CD4-positive, alpha-beta T cell treated with Interleukin-6 at 100 ng/mL for 8 hours (primary cell): Measurements from ENCODE around the gene CNIH4.
A peak's percentile ranks its signal among the peaks of the same experiment; 100 is the strongest.
"Not testable (repeated sequence)": the region's sequence is repeated elsewhere in the genome, so short reads cannot be mapped to it uniquely, and the experiment has no call there.

ENCODE experiments used
- DNase-seq: peaks from one replicate; pipeline ENCODE4 v3.0.0-alpha.2; 2020; ENCODE audit warnings: mixed read lengths, low spot score

The CNIH4 gene

DNA sequence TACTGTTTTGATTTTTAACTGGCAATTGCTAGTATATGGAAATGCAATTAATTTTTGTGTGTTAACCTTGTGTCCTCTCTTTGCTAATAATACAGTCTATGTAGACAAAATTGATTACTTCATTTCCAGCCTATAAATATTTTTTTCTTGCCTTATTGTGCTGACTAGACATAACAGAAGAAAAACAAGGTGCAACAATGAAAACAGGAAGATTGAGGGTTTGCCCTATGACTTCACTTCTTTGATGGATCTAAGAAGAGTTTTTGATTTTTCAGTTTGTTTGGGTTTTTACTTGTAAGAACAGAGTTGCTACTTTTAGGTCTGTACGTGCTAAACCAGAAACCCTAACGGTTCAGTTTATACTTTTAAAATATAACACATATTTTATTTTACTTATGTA is 8.5 kb upstream of the CNIH4 start:
- peak; percentile 28 for DNase-seq

- DNase-seq: not testable (repeated sequence)
These were observed 7.0 kb upstream of the CNIH4 start for GRCh38 chr1:224349716-224350115.

- not testable (repeated sequence) for DNase-seq
These were observed 4.1 kb upstream of the CNIH4 start for GRCh38 chr1:224352436-224353085.

DNA sequence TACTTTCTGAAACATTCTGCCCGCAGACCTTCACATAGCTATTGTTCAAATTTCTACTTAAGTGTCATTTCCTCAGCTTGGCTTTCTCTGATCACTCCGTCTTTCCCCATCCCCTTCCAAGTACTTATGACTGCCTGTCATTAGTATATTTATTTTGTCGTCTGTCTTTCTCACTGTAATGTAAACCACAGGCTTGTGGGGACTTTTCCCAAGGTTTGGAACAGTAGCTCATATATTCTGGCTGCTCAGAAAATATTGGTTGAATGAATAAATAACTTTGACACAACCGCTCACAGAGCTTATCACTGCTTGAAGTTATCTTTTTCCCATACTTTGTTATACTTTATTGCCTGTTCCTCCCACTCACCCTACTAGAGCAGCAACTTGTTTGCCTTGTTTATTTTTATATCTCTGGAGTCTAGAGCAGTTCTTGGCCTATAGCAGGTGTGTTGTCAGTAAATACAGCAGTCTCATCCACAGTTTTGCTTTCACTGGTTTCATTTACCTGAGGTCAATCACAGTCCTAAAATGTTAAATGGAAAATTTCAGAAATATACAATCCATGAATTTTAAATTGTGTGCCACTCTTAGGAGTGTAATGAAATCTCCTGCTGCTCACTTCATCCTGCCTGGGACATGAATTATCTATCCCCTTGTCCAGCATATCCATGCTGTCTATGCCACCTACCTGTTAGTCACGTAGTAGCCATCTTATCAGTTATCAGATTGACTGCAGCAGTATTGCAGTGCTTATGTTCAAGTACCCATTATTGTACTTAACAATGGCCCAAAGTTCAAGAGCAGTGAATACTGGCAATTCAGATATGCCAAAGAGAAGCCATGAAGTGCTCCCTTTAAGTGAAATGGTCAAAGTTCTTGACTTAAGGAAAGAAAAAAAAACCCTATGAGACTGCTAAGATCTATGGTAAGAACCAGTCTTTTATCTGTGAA is 2.4 kb upstream of the CNIH4 start:
- DNase-seq: no peak

GRCh38 chr1:224357626-224358124 is 996 bp downstream of the CNIH4 start:
- no peak for DNase-seq

GRCh38 chr1:224358237-224358636 is 1.6 kb downstream of the CNIH4 start:
- no peak for DNase-seq

- DNase-seq: no peak
These were observed 2.5 kb downstream of the CNIH4 start for GRCh38 chr1:224359207-224359606.

GRCh38 chr1:224368409-224368808 is 11.7 kb downstream of the CNIH4 start:
- DNase-seq: no peak

GRCh38 chr1:224373008-224373590 is 16.4 kb downstream of the CNIH4 start:
- DNase-seq: no peak

DNA sequence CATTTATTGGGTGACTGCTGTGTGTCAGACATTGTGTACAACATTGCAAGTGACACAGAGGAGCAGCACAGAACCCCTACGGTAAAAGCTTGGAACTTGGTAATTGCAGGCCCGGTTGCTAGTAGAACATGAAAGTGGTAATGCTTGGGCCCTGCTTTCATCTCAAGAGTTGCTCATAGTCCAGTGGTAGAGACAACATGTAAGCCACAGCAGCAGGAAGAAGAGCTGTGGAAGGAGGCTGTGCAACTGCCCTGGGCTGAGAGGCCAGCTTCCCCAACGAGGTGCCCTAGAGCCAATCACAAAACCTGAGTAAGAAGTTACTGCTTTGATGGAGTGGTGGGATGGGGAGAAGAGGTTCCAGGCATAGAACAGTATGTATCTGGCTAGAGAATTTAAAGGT is 18.4 kb downstream of the CNIH4 start:
- DNase-seq: no peak

- peak; percentile 11 for DNase-seq
These were observed 21.0 kb downstream of the CNIH4 start for GRCh38 chr1:224377676-224378006.

GRCh38 chr1:224378855-224379631 is 22.4 kb downstream of the CNIH4 start:
- no peak for DNase-seq

DNA sequence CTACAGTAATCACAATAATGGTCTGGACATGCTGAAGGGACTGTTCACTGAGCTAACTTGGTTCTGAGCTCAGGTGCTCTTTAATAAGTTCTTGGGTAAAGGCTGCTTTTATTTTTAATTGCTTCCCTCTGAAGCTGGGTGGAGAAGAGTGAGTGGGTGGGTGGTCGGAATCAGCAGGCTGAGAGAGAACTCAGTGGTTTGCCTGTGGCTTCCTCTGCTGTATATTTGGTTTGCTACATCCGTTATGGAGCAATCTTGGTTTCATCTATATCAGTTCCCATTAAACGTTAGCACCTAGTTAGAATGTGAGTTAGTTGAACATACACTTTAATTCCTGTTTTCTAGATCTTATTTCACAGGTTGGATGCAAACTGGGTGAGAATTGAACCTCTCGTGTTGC is 23.3 kb downstream of the CNIH4 start:
- peak; percentile 58 for DNase-seq

DNA sequence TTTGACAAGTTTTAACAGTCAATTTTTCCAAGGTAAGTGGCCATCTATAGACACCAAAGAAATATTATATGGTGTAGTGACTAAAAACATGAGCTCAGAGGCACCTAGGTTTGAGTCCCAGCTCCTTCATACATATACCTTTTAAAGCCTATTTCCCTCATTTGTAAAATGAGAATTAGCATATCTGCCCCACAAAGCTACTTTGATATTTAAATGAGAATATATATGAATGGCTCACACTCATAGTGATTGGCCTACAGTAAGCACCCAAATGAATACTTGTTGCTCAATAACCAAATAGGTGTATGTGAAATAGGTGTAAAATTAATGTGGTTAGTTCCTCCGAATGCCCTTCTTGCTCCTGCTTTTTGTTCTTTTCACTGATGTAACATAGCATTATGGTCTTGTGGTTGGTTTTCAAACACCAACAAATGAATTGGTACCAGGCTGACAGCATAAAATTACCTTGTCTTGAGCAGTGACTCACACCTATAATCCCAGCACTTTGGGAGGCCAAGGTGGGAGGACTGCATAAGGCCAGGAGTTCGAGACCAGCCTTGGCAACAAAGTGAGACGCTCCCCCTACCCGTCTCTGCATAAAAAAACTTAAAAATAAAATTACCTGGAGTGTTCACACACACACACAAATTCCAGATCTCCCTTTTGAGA is 25.3 kb downstream of the CNIH4 start:
- DNase-seq: no peak

- DNase-seq: no peak
These were observed 26.5 kb downstream of the CNIH4 start for GRCh38 chr1:224383218-224383617.

- peak; percentile 27 for DNase-seq
These were observed 30.7 kb downstream of the CNIH4 start for GRCh38 chr1:224387302-224387912.

- no peak for DNase-seq
These were observed 31.3 kb downstream of the CNIH4 start for GRCh38 chr1:224387943-224388342.

GRCh38 chr1:224390517-224390916 is 33.8 kb downstream of the CNIH4 start:
- no peak for DNase-seq

GRCh38 chr1:224392411-224393249 is 36.0 kb downstream of the CNIH4 start:
- DNase-seq: no peak

- DNase-seq: no peak
These were observed 36.6 kb downstream of the CNIH4 start for GRCh38 chr1:224393294-224393693.
